Panc1 (cell line): ENCODE results near the gene GNG14.

Experiments used
- POLR2AphosphoS5 ChIP-seq: IDR thresholded peaks from 2 replicates; pipeline ENCODE4 v1.6.1; 2012; ENCODE audit warnings: mild to moderate bottlenecking, low read depth, low read length, moderate library complexity
- SIN3A ChIP-seq: IDR thresholded peaks from 2 replicates; pipeline ENCODE4 v1.6.1; 2012; ENCODE audit warnings: low read depth, mild to moderate bottlenecking, low read length, moderate library complexity, borderline replicate concordance; ENCODE audit not compliant: insufficient read depth
- TCF7L2 ChIP-seq: IDR thresholded peaks from 2 replicates; pipeline ENCODE4 v1.6.1; 2011; ENCODE audit warnings: mild to moderate bottlenecking, low read depth, low read length, inconsistent platforms
- TF ChIP-seq, protein P1 (sequence below): fragments of 450-650 bp; IDR thresholded peaks from 2 replicates; pipeline ENCODE4 v1.5.1; 2017; ENCODE audit warnings: mild to moderate bottlenecking
- TF ChIP-seq, protein P2 (sequence below), 2 experiments: IDR thresholded peaks; 2 replicates each; pipeline ENCODE4 v1.6.1; 2011 to 2012; ENCODE audit warnings: low read depth in 2 of 2, control low read depth in 1 of 2, low read length in 1 of 2, mild to moderate bottlenecking in 1 of 2, moderate library complexity in 1 of 2; ENCODE audit not compliant: insufficient read depth in 1 of 2

DNA sequence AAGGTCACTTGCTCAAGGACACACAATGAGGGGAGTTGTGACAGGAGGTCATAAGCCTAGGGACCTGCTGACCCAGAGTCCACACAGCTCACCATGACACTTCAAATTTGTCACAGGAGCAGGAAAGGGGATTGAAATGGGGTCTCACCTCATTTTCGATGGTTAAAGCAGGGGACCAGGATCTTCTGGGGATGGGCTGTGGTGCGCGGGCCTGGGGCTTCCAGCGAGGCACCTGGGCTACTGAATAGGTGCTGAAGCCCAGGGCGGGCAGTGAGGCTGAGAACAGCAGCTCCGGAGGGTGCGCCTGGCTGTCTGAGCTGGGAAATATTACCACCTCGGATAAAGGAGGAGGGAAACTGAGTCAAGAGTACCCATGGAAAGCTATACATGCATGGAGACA lies 32.3 kb upstream of the GNG14 start:
- TF ChIP-seq, protein P1, sequence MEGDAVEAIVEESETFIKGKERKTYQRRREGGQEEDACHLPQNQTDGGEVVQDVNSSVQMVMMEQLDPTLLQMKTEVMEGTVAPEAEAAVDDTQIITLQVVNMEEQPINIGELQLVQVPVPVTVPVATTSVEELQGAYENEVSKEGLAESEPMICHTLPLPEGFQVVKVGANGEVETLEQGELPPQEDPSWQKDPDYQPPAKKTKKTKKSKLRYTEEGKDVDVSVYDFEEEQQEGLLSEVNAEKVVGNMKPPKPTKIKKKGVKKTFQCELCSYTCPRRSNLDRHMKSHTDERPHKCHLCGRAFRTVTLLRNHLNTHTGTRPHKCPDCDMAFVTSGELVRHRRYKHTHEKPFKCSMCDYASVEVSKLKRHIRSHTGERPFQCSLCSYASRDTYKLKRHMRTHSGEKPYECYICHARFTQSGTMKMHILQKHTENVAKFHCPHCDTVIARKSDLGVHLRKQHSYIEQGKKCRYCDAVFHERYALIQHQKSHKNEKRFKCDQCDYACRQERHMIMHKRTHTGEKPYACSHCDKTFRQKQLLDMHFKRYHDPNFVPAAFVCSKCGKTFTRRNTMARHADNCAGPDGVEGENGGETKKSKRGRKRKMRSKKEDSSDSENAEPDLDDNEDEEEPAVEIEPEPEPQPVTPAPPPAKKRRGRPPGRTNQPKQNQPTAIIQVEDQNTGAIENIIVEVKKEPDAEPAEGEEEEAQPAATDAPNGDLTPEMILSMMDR = no peak
- TF ChIP-seq TCF7L2 (no peak), POLR2AphosphoS5 (no peak), SIN3A (no peak)
- TF ChIP-seq, protein P2, sequence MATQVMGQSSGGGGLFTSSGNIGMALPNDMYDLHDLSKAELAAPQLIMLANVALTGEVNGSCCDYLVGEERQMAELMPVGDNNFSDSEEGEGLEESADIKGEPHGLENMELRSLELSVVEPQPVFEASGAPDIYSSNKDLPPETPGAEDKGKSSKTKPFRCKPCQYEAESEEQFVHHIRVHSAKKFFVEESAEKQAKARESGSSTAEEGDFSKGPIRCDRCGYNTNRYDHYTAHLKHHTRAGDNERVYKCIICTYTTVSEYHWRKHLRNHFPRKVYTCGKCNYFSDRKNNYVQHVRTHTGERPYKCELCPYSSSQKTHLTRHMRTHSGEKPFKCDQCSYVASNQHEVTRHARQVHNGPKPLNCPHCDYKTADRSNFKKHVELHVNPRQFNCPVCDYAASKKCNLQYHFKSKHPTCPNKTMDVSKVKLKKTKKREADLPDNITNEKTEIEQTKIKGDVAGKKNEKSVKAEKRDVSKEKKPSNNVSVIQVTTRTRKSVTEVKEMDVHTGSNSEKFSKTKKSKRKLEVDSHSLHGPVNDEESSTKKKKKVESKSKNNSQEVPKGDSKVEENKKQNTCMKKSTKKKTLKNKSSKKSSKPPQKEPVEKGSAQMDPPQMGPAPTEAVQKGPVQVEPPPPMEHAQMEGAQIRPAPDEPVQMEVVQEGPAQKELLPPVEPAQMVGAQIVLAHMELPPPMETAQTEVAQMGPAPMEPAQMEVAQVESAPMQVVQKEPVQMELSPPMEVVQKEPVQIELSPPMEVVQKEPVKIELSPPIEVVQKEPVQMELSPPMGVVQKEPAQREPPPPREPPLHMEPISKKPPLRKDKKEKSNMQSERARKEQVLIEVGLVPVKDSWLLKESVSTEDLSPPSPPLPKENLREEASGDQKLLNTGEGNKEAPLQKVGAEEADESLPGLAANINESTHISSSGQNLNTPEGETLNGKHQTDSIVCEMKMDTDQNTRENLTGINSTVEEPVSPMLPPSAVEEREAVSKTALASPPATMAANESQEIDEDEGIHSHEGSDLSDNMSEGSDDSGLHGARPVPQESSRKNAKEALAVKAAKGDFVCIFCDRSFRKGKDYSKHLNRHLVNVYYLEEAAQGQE (IDR thresholded peaks at IDR 0.05; ENCODE audit: insufficient read depth in 1 of 2, low read depth in 2 of 2, low read length in 1 of 2) = no peak
